Activated T-cell treated with anti-CD3 and anti-CD28 coated beads, Interleukin-2, amount 50 U/mL, for 72 hours (primary cell): Measurements from ENCODE around the gene KATNB1. TPM values are rescaled to one million over a fixed set of nuclear protein-coding genes. Genes with fewer than 3 reads are reported as not detected.

Source experiments
- ATAC-seq, 2 donors: fragments of 150-1000 bp; cut with Tn5 transposase; replicated peaks in 1 of 2; 2 replicates each; pipeline ENCODE4 v1.10.0; 2021; ENCODE audit warnings: moderate library complexity in 2 of 2, mild to moderate bottlenecking in 1 of 2
- DNase-seq, 2 donors: peaks; one replicate each; pipeline ENCODE4 v3.0.0; 2021 to 2022; ENCODE audit warnings: mixed read lengths in 1 of 2
- H3K27ac Mint-ChIP-seq: one replicate; pipeline ENCODE4 v1.8.0; 2022; ENCODE audit warnings: mild to moderate bottlenecking, moderate library complexity, mixed read lengths
- H3K27me3 Mint-ChIP-seq: one replicate; pipeline ENCODE4 v1.8.0; 2022; ENCODE audit warnings: low read depth, mixed read lengths
- H3K36me3 Mint-ChIP-seq, 2 donors: one replicate each; pipeline ENCODE4 v1.8.0; 2022; ENCODE audit warnings: mixed read lengths in 2 of 2, mild to moderate bottlenecking in 1 of 2; ENCODE audit not compliant: insufficient read depth in 2 of 2
- H3K4me1 Mint-ChIP-seq: one replicate; pipeline ENCODE4 v1.8.0; 2022; ENCODE audit warnings: low read depth, mixed read lengths
- H3K4me3 Mint-ChIP-seq, 2 donors: one replicate each; pipeline ENCODE4 v1.8.0; 2022; ENCODE audit warnings: mild to moderate bottlenecking in 2 of 2, mixed read lengths in 2 of 2, moderate library complexity in 2 of 2
- H3K9me3 Mint-ChIP-seq, 2 donors: one replicate each; pipeline ENCODE4 v1.8.0; 2022; ENCODE audit warnings: mixed read lengths in 2 of 2
- total RNA-seq, 2 donors: library from RNA; stranded (reverse); gene quantifications; one replicate each; pipeline ENCODE4 v1.2.3, GENCODE V29; 2022

KATNB1 gene
- total RNA-seq, 2 donors from 2014 or later = 23.2 to 31.3 TPM

DNA sequence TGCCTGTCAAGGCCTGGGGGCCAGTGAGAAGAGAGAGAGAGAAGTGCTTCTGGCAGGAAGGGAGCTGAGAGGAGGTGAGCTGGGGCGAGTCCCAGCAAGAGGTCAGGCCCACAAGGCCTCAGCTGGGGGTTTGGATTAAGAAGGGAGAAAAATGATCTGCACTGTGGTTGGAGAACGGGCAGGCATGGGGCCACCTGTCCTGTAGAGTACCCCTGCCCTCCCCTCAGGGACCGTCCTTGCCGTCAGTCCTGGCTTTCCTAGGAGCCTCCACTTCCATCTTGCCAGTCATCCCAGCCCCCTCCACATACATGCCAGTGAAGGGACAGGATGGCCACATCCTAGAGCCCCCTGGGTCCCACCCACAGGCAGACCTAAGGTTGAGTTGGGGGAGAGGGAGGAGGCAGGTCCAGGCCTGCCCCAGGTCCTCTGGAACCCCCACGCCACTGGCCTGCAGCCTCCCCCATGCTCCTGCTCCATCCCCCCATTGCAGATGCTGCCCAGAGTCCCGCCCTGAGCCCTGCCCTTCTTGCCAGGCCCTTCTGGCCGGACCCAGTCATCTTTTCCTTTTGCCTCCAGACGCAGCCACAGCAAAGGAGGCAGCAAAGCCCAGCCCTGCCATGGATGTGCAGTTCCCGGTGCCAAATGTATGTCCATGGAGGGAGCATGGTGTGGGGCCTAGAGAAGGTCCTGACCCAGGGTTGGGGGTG lies 18.9 kb downstream of the KATNB1 start:
- H3K9me3 Mint-ChIP-seq = no peaks in the 10 kb centered on the region
- H3K4me3 Mint-ChIP-seq = no peak overlapping the region
- H3K4me1 Mint-ChIP-seq = no peaks in the 10 kb centered on the region
- no peak overlapping the region for H3K27ac Mint-ChIP-seq
- H3K36me3 Mint-ChIP-seq = no peaks in the 10 kb centered on the region
- H3K27me3 Mint-ChIP-seq = no peaks in the 10 kb centered on the region
- ATAC-seq (no peak), DNase-seq (no peak)

DNA sequence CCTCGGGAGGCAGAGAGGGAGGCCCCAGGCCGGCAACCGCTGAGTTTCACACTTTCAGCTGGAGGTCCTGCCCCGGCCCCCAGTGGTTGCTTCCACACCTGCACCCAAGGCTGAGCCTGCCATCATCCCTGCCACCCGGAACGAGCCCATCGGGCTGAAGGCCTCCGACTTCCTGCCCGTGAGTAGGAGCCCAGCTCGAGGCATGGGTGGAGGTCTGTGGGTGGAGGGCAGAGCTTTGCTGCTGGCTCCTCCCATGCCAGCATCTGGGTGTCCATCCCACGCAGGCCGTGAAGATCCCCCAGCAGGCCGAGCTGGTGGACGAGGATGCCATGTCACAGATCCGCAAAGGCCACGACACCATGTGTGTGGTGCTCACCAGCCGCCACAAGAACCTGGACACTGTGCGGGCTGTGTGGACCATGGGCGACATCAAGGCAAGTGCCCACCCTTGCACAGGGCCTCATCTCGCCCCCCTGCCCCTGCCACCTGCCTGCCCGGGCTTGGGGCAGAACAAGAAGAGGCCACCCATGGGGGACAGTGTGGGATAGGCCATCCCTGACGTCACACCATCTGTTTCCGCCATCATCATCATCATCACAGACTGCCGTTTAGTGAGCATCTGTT lies 19.6 kb downstream of the KATNB1 start:
- Mint-ChIP-seq H3K27ac (no peak overlapping the region), H3K27me3 (no peaks in the 10 kb centered on the region), H3K9me3 (no peaks in the 10 kb centered on the region), H3K4me1 (no peaks in the 10 kb centered on the region), H3K4me3 (no peak overlapping the region), H3K36me3 (no peaks in the 10 kb centered on the region)
- ATAC-seq = no peak
- DNase-seq = no peak

DNA sequence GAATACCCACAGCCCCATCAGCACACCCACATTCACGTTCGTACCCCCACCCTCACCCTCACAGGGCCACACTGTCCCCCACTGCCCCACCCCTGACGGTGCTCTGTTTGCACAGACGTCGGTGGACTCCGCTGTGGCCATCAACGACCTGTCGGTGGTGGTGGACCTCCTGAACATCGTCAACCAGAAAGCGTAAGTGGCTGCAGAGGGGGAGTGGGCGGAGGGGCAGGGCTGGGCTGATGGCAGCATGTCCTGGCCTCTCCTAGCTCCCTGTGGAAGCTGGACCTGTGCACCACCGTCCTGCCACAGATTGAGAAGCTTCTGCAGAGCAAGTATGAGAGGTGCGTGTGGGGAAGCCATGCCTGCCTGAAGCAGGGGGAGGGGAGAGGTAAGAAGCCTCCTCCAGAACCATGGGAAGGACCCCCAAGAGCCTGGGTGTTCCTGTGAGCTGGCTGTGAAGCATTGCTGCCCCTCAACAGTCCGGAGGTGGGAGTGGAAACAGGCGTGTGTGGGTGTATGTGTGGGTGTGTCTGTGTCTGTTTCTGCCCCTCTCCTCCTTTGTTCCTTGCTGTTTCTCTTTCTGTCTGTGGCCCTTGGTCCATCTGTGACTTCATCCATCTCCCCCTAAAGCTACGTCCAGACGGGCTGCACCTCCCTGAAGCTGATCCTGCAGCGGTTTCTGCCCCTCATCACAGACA lies 20.3 kb downstream of the KATNB1 start:
- H3K36me3 Mint-ChIP-seq = no peaks in the 10 kb centered on the region
- H3K9me3 Mint-ChIP-seq = no peaks in the 10 kb centered on the region
- DNase-seq (no peak), ATAC-seq (no peak)
- H3K4me3 Mint-ChIP-seq = no peak overlapping the region
- H3K27me3 Mint-ChIP-seq = no peaks in the 10 kb centered on the region
- H3K27ac Mint-ChIP-seq = no peak overlapping the region
- no peaks in the 10 kb centered on the region for H3K4me1 Mint-ChIP-seq

DNA sequence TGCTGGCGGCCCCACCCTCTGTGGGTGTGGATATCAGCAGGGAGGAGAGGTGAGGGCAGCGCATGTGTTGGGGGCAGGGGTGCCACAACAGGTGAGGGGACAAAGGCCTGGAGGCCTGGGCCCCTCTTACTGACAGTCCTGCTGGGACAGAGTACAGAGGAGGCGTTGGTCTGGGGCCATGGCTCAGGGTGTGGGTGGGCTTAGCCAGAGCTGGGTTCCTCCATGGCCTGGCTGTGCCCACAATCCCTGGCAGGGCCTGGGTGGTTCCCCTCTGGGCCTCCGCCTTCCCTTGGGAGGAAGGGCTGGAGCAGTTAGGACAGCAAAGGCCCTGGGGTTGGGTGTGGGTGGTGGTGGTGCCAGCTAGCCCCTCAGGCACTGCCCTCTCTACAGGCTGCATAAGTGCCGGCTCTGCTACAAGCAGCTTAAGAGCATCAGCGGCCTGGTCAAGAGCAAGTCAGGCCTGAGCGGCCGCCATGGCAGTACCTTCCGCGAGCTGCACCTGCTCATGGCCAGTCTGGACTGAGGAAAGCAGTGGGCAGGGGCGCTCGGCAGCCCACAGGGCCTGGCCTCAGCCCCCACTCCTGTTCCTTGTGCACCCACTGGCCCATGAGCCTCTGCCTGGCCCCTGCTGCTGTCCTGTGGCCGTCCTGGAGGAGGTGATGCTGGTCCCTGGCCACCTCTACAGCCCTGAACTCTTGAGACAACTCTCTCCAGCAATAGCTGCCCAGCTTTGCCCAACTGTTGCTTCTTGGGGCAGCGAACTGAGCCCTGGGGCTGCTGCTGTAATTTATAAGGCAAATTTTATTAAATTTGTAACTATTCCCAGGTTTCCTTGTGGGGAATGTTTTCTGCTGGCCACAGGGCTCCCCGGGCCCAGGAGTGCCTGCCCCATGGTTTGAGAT lies 21.1 kb downstream of the KATNB1 start:
- no peaks in the 10 kb centered on the region for H3K36me3 Mint-ChIP-seq
- no peaks in the 10 kb centered on the region for H3K27me3 Mint-ChIP-seq
- H3K9me3 Mint-ChIP-seq = no peaks in the 10 kb centered on the region
- DNase-seq (no peak), ATAC-seq (peak in 1 of 2 donors; percentile 7)
- no peak overlapping the region for H3K27ac Mint-ChIP-seq
- H3K4me1 Mint-ChIP-seq = no peaks in the 10 kb centered on the region
- no peak overlapping the region for H3K4me3 Mint-ChIP-seq

DNA sequence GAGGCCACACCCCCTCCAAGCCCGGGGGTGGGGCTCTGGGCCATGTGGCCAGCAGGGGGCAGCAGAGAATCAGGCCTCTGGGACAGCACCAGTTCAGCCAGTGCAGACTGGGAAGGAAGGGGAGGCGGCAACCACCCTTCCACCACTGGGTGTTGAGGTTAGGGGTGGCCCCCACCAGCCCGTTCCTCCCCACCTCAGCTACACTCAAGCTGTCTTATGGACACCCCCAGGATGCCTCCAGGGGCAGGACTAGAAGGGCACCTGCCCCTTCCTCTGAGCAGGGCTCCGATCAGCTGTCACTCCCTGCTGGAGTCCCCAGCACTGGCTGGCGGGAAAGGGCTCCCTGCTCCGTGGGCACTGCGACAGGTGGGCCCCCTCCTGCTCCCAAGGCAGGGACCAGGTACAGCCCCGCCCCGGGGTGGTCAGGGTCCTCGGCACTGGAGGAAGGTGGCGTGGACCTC lies 21.8 kb downstream of the KATNB1 start:
- DNase-seq (peak; percentile 88 to 93), ATAC-seq (peak; percentile 93 to 96)
- Mint-ChIP-seq H3K36me3 (no peaks in the 10 kb centered on the region), H3K27ac (no peak overlapping the region), H3K27me3 (no peaks in the 10 kb centered on the region), H3K4me3 (no peak overlapping the region), H3K4me1 (no peaks in the 10 kb centered on the region), H3K9me3 (no peaks in the 10 kb centered on the region)

DNA sequence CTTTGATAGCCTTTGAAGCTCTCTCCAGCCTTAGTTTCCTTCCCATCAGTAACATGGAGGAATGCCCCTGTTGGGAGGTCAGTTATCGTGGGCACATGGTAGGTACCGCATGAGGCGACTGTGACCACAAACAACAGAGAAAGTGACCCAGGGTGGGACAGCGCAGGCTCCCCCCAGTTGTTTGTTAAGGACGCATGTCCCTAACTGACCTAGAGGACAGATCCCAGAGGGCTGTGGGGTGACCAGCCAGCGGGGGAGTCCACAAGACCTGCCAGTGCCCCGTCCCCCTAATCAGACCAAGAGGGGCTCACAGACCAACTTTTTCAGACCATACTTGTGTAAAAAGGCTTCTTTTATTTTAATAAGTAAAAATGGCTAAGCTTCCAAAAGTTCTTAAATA lies 22.3 kb downstream of the KATNB1 start:
- no peak overlapping the region for H3K4me3 Mint-ChIP-seq
- H3K4me1 Mint-ChIP-seq = no peaks in the 10 kb centered on the region
- H3K36me3 Mint-ChIP-seq = no peaks in the 10 kb centered on the region
- ATAC-seq (no peak), DNase-seq (no peak)
- no peaks in the 10 kb centered on the region for H3K27me3 Mint-ChIP-seq
- H3K9me3 Mint-ChIP-seq = no peaks in the 10 kb centered on the region
- H3K27ac Mint-ChIP-seq = no peak overlapping the region

DNA sequence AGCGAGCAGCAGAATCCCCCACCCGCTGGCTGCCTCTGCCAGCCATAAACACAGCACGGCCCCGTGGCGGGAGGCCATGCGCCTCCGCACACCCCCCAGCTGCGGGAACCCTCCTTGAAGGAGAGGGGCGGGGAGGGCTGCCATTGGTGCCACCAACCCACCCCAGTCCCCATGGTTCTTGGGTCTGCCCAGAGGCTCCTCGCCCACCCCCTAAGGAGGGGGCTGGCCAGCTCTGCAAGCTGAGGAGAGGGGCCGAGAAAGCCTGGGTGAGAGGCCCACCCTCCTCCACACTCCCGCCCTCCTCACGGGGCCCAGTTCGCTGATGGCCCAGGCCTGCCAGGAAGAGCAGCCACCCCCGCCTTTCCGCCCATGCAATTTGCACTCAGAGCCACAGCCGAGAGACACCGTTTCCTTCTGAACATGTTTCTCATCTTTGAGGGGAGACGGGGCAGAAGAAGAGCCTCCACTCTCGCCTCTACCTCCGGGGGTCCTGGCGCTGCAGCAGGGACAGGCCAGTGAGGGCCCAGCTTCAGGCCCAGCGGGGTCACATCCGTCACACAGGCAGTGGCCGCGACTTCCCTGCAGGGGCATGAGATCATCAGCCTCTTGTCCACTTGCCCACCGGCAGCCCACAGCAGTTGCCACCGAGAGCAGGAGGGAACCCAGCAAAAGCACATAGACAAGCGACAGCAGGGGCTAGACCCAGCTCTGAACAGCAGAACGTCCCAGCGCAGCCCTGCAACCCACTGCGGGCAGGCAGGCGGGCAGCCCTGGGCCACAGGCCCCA lies 23.0 kb downstream of the KATNB1 start:
- H3K4me1 Mint-ChIP-seq = no peaks in the 10 kb centered on the region
- DNase-seq = no peak
- no peak overlapping the region for H3K27ac Mint-ChIP-seq

DNA sequence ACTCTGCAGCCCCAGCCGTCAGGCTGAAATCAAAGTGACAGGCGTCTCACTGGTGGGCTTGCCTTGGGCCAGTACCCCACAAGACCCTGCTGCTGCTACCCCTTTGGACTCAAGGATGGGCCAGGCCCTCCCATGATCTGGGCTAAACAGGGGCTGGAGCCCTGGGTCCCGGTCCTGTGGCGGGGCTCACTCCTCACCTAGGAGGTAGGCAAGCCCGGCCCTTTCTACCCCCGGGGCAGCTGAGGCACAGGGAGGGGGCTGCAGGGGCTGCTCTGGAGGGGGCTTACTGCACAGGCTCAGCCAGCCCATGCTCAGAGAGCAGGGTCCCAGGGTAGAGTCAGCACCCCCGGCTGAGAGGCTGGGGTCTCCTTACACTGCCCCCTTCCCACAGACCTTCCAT lies 23.6 kb downstream of the KATNB1 start:
- H3K36me3 Mint-ChIP-seq = no peaks in the 10 kb centered on the region
- DNase-seq = no peak
- no peaks in the 10 kb centered on the region for H3K4me1 Mint-ChIP-seq

More for the DNA sequence above, 23.0 kb downstream of the KATNB1 start:
- no peaks in the 10 kb centered on the region for H3K36me3 Mint-ChIP-seq
- no peak for ATAC-seq
- no peaks in the 10 kb centered on the region for H3K9me3 Mint-ChIP-seq
- H3K27me3 Mint-ChIP-seq = no peaks in the 10 kb centered on the region
- H3K4me3 Mint-ChIP-seq = no peak overlapping the region

DNA sequence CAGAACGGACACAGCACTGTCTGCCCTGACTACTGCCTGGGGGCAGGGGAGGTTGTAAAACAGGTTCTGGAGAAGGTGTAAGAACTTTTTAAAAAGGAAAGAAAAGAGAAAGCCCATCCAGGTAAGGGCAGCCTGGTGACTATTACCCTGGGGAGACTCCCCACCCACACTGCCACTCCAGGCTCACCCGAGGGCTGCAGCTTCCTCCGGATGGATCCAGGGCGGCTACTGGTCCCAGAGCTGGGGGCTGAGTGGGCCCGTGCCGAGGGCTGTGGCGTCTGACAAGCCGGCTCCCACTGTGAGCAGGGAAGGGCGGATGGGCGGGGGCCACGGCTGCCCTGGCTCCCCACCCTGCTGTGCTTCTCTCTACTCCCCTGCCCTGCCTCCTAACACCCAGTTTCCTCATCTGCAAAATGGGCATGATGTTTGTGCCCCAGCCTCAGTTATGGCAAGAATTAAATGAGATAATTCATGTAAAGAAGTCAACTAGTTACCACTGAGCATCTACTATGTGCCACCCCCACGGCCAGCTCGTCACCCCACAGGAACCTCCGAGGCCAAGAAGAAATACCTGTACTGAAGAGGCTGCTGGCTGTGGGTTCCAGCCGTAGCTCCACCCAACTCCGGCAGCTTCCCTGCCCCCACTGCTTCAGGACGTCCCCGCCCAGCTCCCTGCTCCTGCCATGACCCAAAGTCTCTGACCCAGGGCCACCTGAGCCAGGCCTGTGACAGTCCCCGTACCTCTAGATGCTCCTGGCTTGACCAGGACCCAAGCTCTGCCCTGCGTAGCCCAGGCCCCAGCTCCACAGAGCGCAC lies 24.2 kb downstream of the KATNB1 start:
- Mint-ChIP-seq H3K4me3 (no peak overlapping the region), H3K9me3 (no peaks in the 10 kb centered on the region), H3K4me1 (peaks cover 4% of the 10 kb centered on the region), H3K27me3 (no peaks in the 10 kb centered on the region), H3K36me3 (no peaks in the 10 kb centered on the region), H3K27ac (no peak overlapping the region)
- ATAC-seq = no peak
- no peak for DNase-seq

More for the DNA sequence above, 23.6 kb downstream of the KATNB1 start:
- H3K27ac Mint-ChIP-seq = no peak overlapping the region
- ATAC-seq = no peak
- H3K27me3 Mint-ChIP-seq = no peaks in the 10 kb centered on the region
- H3K4me3 Mint-ChIP-seq = no peak overlapping the region
- no peaks in the 10 kb centered on the region for H3K9me3 Mint-ChIP-seq

DNA sequence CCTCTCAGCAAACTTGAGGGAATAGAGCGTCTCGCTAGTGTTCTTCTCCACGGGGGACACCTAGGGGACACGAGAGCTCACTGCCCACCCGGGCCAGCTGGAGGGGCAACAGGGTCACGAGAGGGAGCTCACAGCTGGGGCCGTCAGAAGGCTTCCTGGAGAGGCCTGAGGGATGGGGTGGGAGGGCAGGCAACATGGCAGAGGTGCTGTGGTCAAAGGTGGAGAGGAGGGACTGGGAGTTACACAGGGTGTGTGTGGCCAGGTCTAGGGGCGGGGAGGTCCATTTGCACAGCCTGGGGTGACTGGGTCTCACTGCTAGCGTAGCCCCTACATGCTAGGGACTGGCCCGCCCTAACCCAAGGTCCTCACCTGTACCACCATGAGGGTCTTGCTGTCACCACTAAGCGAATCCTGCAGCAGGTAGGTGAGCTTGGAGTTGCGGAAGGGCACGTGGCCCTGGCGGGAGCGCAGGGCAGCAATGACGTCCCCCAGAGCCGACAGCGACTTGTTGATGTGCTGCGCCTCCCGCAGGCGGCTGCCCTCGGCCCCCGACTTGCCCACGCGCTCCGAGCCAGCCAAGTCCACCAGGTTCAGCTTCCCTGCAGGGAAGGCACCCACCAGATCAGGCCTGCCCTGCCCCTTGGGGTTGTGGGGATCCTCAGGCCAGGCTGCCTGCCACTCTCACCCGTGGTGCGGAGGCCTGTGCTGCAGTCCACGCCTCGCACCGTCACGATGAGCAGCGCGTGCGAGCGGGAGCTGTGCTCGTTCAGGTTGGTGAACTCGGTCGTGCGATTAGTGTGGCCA lies 25.0 kb downstream of the KATNB1 start:
- no peak for DNase-seq
- Mint-ChIP-seq H3K9me3 (no peaks in the 10 kb centered on the region), H3K36me3 (no peaks in the 10 kb centered on the region), H3K27me3 (no peaks in the 10 kb centered on the region), H3K4me3 (no peak overlapping the region), H3K27ac (no peak overlapping the region), H3K4me1 (peaks cover 4% of the 10 kb centered on the region)
- ATAC-seq = no peak

DNA sequence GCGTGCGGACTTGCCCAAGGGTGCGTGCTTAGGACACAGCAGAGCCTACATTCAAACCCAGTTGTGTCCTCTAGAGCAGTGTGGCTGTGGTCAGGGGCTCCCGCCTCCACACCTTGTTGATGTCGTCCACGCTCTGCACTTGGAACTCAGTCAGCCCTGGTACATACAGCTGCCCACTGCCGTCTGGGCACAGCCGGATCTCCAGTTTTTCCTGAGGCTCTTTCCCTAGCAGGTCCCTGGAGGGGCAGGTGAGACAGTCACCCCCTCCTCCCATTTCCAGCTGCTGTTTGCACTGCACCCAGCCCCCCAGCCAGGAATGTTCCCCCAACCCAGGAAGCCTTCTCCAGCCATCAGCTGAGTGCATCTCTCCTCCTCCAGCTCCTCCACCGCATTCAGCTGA lies 25.7 kb downstream of the KATNB1 start:
- ATAC-seq (no peak), DNase-seq (no peak)
- Mint-ChIP-seq H3K4me1 (peaks cover 4% of the 10 kb centered on the region), H3K4me3 (no peak overlapping the region), H3K27ac (no peak overlapping the region), H3K9me3 (no peaks in the 10 kb centered on the region), H3K36me3 (no peaks in the 10 kb centered on the region), H3K27me3 (no peaks in the 10 kb centered on the region)
